GM12892 (cell line): ENCODE results near the gene EFNB3.

Source experiments
- POLR2A ChIP-seq: IDR thresholded peaks from 2 replicates; pipeline ENCODE4 v1.6.1; 2011; ENCODE audit warnings: low read depth, low read length, control low read depth
- POLR2AphosphoS5 ChIP-seq: IDR thresholded peaks from 2 replicates; pipeline ENCODE4 v1.6.1; 2011; ENCODE audit warnings: low read depth, low read length, control low read depth

DNA sequence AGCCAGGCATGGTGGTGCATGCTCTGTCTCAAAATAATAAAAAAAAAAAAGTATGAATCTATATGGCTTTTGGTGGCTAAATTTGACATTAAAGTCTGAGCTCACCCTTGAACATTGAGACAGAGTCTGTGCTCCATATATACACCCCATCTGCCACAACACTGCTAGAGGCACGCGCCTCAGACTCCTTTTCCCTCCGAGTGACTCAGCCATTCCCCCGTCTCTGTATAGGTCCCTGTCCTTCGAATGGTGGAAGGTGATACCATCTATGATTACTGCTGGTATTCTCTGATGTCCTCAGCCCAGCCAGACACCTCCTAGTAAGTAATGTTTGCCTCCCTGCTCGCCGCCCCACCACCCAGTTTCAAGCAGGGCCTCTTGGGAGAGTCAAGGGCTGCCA, 4.5 kb upstream of the EFNB3 start:
- no peak for TF ChIP-seq POLR2A
- TF ChIP-seq POLR2AphosphoS5, result no peak
